OCI-LY7 (cell line): ENCODE measurements around the gene ZP4. TPM values are rescaled to one million over a fixed set of nuclear protein-coding genes. Genes with fewer than 3 reads are reported as not detected.

Experiments used
- BruUV-seq: library from RNA; stranded (reverse); fragments of 400-500 nt; replicated peaks from 2 replicates; lab custom pipeline; 2021; lab: Mats Ljungman, UMichigan
- CTCF ChIA-PET: fragments of 300-600 bp; sonication (Branson Sonifier 250); formaldehyde crosslinking; loops from one replicate; lab custom pipeline; 2022; ENCODE audit warnings: antibody characterized with exemption; ENCODE audit not compliant: unreplicated experiment; lab: Charles Lee
- POLR2A ChIA-PET: fragments of 300-600 bp; sonication (Branson Sonifier 250); formaldehyde crosslinking; loops from one replicate; lab custom pipeline; 2022; ENCODE audit warnings: antibody characterized with exemption; lab: Charles Lee
- DNase-seq: peaks from one replicate; pipeline ENCODE4 v3.0.0-alpha.2; 2015; ENCODE audit warnings: low spot score
- H2AFZ ChIP-seq: fragments of 200-600 bp; sonication (generic), shearing (Covaris generic); 2 replicates; pipeline ENCODE4 v1.6.1; 2014; ENCODE audit warnings: mild to moderate bottlenecking, antibody characterized with exemption, low read length, moderate library complexity
- H3K27ac ChIP-seq: fragments of 200-600 bp; sonication (generic); 2 replicates; pipeline ENCODE4 v1.5.1; 2014; ENCODE audit warnings: mixed run types, low read depth, mild to moderate bottlenecking, moderate library complexity, low read length, inconsistent platforms; ENCODE audit not compliant: poor library complexity, severe bottlenecking
- H3K36me3 ChIP-seq: fragments of 200-600 bp; sonication (generic); 2 replicates; pipeline ENCODE4 v1.6.1; 2014; ENCODE audit warnings: mild to moderate bottlenecking, antibody characterized with exemption, low read length, moderate library complexity, mixed read lengths; ENCODE audit not compliant: insufficient read depth
- H3K4me1 ChIP-seq: fragments of 200-600 bp; sonication (generic); 2 replicates; pipeline ENCODE4 v1.5.1; 2014; ENCODE audit warnings: mild to moderate bottlenecking, low read length; ENCODE audit not compliant: insufficient read depth, poor library complexity, severe bottlenecking
- H3K4me2 ChIP-seq: fragments of 200-600 bp; sonication (generic); 2 replicates; pipeline ENCODE4 v1.6.1; 2014; ENCODE audit warnings: mild to moderate bottlenecking, low read length
- H3K4me3 ChIP-seq: fragments of 200-600 bp; sonication (generic); 2 replicates; pipeline ENCODE4 v1.5.1; 2014; ENCODE audit warnings: mild to moderate bottlenecking, low read depth, low read length; ENCODE audit not compliant: poor library complexity, severe bottlenecking
- H3K79me2 ChIP-seq: fragments of 200-600 bp; sonication (generic); 2 replicates; pipeline ENCODE4 v1.6.1; 2016; ENCODE audit warnings: low read depth, mild to moderate bottlenecking, low read length, moderate library complexity, mixed read lengths; ENCODE audit not compliant: insufficient read depth
- H3K9me2 ChIP-seq: fragments of 200-600 bp; sonication (generic); 2 replicates; pipeline ENCODE4 v1.6.1; 2016; ENCODE audit warnings: mild to moderate bottlenecking, low read length, mixed read lengths; ENCODE audit not compliant: insufficient read depth
- H3K9me3 ChIP-seq: fragments of 200-600 bp; sonication (generic); 2 replicates; pipeline ENCODE4 v1.6.1; 2014; ENCODE audit warnings: mild to moderate bottlenecking, mixed run types, low read length, mixed read lengths
- H4K20me1 ChIP-seq: fragments of 200-600 bp; sonication (generic); 2 replicates; pipeline ENCODE4 v1.6.1; 2014; ENCODE audit warnings: mild to moderate bottlenecking, antibody characterized with exemption, low read length, moderate library complexity, mixed read lengths; ENCODE audit not compliant: insufficient read depth
- EZH2phosphoT487 ChIP-seq: fragments of 200-600 bp; sonication (generic); IDR thresholded peaks from 2 replicates; pipeline ENCODE4 v1.6.1; 2018; ENCODE audit warnings: low read depth, borderline replicate concordance, mild to moderate bottlenecking, mixed run types, antibody characterized with exemption, low read length, moderate library complexity, mixed read lengths
- intact Hi-C: fragments of 100-400 bp; cut with micrococcal nuclease; formaldehyde crosslinking; loops from one replicate; pipeline ENCODE4 v1.10.0; 2022; ENCODE audit not compliant: unreplicated experiment
- total RNA-seq, 2 experiments: library from RNA; depleted of rRNA in 1 of 2; stranded (reverse); fragments of >200 nt in 1 of 2; shearing (Covaris generic) in 1 of 2; gene quantifications; 2 replicates each; pipeline ENCODE4 v1.2.3, GENCODE V29; 2014 to 2022
- TF ChIP-seq, protein P1 (sequence below): fragments of 200-600 bp; sonication (generic); conservative IDR thresholded peaks from 2 replicates; pipeline ENCODE4 v1.5.1; 2014; ENCODE audit warnings: mild to moderate bottlenecking, antibody characterized with exemption, low read length, moderate library complexity, mixed read lengths

Gene ZP4
- total RNA-seq, 2 experiments from 2014 or later, result not detected

DNA sequence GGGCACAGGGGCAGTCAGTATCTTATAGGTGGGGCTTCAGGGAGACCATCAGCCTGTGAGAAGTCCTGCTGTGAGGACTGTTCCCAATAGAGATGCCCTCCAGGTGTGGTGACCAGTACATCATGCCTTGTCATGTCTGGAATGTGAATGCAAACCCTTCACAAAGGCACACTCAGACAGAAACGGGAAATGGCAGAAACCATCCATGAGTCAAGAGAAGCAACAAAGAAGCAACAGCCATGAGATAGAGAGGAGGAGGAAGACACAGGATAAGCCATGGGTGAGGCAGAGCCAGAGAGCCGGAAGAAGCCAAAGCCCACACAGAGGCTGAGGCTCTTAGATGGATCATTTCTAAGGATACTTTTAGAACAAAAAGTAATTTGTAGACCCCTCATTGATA lies 20.1 kb upstream of the ZP4 start:
- Histone ChIP-seq H3K27ac (no peak overlapping the region), H3K36me3 (no peaks in the 10 kb centered on the region), H2AFZ (no peak overlapping the region), H3K9me3 (no peaks in the 10 kb centered on the region), H3K4me3 (no peak overlapping the region), H3K79me2 (no peaks in the 10 kb centered on the region), H4K20me1 (no peaks in the 10 kb centered on the region), H3K4me1 (no peaks in the 10 kb centered on the region), H3K9me2 (no peaks in the 10 kb centered on the region), H3K4me2 (no peak overlapping the region)
- ChIA-PET CTCF (no interaction called here), POLR2A (no interaction called here)
- no peak for DNase-seq
- intact Hi-C loops, result no loop called here
- no TSS peak for BruUV-seq
- no peak for TF ChIP-seq EZH2phosphoT487
- TF ChIP-seq, protein P1, sequence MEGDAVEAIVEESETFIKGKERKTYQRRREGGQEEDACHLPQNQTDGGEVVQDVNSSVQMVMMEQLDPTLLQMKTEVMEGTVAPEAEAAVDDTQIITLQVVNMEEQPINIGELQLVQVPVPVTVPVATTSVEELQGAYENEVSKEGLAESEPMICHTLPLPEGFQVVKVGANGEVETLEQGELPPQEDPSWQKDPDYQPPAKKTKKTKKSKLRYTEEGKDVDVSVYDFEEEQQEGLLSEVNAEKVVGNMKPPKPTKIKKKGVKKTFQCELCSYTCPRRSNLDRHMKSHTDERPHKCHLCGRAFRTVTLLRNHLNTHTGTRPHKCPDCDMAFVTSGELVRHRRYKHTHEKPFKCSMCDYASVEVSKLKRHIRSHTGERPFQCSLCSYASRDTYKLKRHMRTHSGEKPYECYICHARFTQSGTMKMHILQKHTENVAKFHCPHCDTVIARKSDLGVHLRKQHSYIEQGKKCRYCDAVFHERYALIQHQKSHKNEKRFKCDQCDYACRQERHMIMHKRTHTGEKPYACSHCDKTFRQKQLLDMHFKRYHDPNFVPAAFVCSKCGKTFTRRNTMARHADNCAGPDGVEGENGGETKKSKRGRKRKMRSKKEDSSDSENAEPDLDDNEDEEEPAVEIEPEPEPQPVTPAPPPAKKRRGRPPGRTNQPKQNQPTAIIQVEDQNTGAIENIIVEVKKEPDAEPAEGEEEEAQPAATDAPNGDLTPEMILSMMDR, result no peak

DNA sequence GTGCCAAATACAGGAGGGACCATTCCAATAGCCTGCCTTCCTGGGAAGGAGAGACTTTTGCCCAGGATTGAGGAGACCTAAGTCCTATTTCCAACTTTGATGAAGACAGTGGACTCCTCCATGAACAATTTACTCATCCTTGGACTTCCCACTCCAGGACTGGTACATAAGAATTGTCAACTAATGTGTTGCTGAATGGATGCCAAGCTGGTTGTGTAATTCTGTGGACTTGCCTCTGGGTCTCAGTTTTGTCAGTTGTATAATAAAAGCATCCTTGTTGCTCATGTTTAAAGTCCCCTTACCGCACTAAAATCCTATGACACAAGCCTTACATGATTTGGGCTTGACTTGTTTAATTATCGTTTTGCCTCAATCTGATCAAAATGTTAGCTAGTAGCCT lies 13.2 kb upstream of the ZP4 start:
- no peak for TF ChIP-seq EZH2phosphoT487
- TF ChIP-seq, protein P1, result no peak

DNA sequence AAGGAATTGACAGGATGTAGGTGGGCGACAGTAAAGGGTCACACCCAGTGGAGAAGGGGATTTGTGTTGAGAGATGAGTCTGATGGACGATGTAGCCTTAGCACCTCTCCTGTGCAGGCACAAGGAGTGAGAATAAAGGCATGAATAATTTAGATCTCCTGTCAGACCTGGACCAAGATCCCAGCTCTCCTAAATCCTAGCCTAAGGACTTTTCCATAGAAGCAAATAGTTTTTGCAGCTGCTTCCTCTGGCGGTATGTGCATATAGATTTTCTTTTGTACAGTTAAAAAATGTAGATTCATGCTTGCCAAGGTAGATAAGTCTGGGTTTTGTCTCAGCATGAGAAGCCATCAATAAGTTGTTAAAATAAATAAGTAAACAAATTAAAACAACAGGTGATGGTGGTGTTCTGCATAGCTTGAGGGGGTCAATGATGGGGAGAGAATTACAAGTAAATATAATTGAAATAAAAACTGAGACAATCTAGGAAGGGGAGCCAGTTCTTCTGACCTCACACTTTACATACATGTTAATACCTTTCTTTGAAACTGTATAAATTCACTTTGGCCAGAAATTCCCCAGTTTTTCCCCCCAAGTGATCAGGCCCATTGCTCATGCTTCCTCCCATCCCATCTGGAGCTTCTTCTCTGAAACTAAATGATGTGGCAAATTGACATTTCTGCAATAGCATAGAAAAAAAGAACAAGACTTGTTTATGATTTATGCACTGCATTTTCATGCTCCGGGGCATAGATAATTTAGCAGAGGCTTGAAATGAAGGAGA lies 12.4 kb upstream of the ZP4 start:
- Histone ChIP-seq H3K9me2 (no peaks in the 10 kb centered on the region), H3K4me1 (no peaks in the 10 kb centered on the region), H4K20me1 (no peaks in the 10 kb centered on the region), H3K79me2 (no peaks in the 10 kb centered on the region), H3K36me3 (no peaks in the 10 kb centered on the region), H2AFZ (no peak overlapping the region), H3K9me3 (no peaks in the 10 kb centered on the region), H3K4me2 (no peak overlapping the region), H3K27ac (no peak overlapping the region), H3K4me3 (no peak overlapping the region)
- BruUV-seq, result no TSS peak
- ChIA-PET CTCF (no interaction called here), POLR2A (no interaction called here)
- no peak for TF ChIP-seq EZH2phosphoT487
- TF ChIP-seq, protein P1, result no peak
- intact Hi-C loops, result no loop called here
- DNase-seq, result no peak

More for the DNA sequence above, 13.2 kb upstream of the ZP4 start:
- Histone ChIP-seq H4K20me1 (no peaks in the 10 kb centered on the region), H3K4me3 (no peak overlapping the region), H3K27ac (no peak overlapping the region), H3K36me3 (no peaks in the 10 kb centered on the region), H3K9me2 (no peaks in the 10 kb centered on the region), H3K4me1 (no peaks in the 10 kb centered on the region), H3K9me3 (no peaks in the 10 kb centered on the region), H3K4me2 (no peak overlapping the region), H3K79me2 (no peaks in the 10 kb centered on the region), H2AFZ (no peak overlapping the region)
- DNase-seq, result no peak
- CTCF ChIA-PET, result no interaction called here
- intact Hi-C loops, result no loop called here
- BruUV-seq, result no TSS peak
- POLR2A ChIA-PET, result no interaction called here
